SK-N-SH (cell line): ENCODE data around the gene PYDC1. TPM values are rescaled to one million over a fixed set of nuclear protein-coding genes. Genes with fewer than 3 reads are reported as not detected.

Experiments used
- CTCF ChIA-PET: fragments of 300-600, 350-600 bp; formaldehyde crosslinking; extraction: SDS; loops from one replicate; lab custom pipeline; 2021; lab: Yijun Ruan, JAX
- POLR2A ChIA-PET: fragments of 350-600 bp; sonication (Branson Sonifier 250); formaldehyde crosslinking; extraction: SDS; loops from one replicate; lab custom pipeline; 2020; ENCODE audit warnings: antibody characterized with exemption, inconsistent platforms; lab: Yijun Ruan, JAX
- DNase-seq: peaks from one replicate; pipeline ENCODE4 v3.0.0; 2012
- H2AFZ ChIP-seq: fragments of 200-600 bp; sonication (generic); 2 replicates; pipeline ENCODE4 v1.8.1; 2016; ENCODE audit warnings: antibody characterized with exemption, mild to moderate bottlenecking, low read depth
- H3F3A ChIP-seq: fragments of 200-600 bp; sonication (generic); replicated peaks from 2 replicates; pipeline ENCODE3; 2016; ENCODE audit warnings: antibody characterized with exemption, mild to moderate bottlenecking; ENCODE audit not compliant: insufficient read depth
- H3K27ac ChIP-seq, 2 experiments: fragments of 200-500 bp in 1 of 2; fragments of 200-600 bp in 1 of 2; sonication (Bioruptor generic) in 1 of 2; sonication (generic), shearing (Covaris generic) in 1 of 2; 2 replicates each; pipeline versions ENCODE4 v1.5.1 to v1.6.1; 2014 to 2016; ENCODE audit warnings: low read depth in 2 of 2, inconsistent platforms in 1 of 2, low read length in 1 of 2, mild to moderate bottlenecking in 1 of 2, mixed read lengths in 1 of 2
- H3K27me3 ChIP-seq: fragments of 200-600 bp; sonication (generic), shearing (Covaris generic); 2 replicates; pipeline ENCODE4 v1.6.1; 2016; ENCODE audit warnings: mixed run types; ENCODE audit not compliant: insufficient read depth
- H3K36me3 ChIP-seq, 2 experiments: fragments of 200-500 bp in 1 of 2; fragments of 200-600 bp in 1 of 2; sonication (Bioruptor generic) in 1 of 2; sonication (generic) in 1 of 2; replicated peaks in 1 of 2; 2 replicates each; pipeline versions ENCODE3 to v1.5.1; 2014 to 2016; ENCODE audit warnings: low read length in 1 of 2, mild to moderate bottlenecking in 1 of 2; ENCODE audit not compliant: insufficient read depth in 2 of 2, control insufficient read depth in 1 of 2
- H3K4me1 ChIP-seq, 2 experiments: fragments of 200-500 bp in 1 of 2; fragments of 200-600 bp in 1 of 2; sonication (Bioruptor generic) in 1 of 2; sonication (generic), shearing (Covaris generic) in 1 of 2; 2 replicates each; pipeline versions ENCODE4 v1.5.1 to v1.6.1; 2014 to 2016; ENCODE audit warnings: low read depth in 1 of 2, low read length in 1 of 2, mixed run types in 1 of 2; ENCODE audit not compliant: insufficient read depth in 2 of 2, control insufficient read depth in 1 of 2
- H3K4me2 ChIP-seq: fragments of 200-600 bp; sonication (generic), shearing (Covaris generic); 2 replicates; pipeline ENCODE4 v1.6.1; 2017; ENCODE audit warnings: mixed run types
- H3K4me3 ChIP-seq, 2 experiments: fragments of 200-500 bp in 1 of 2; fragments of 200-600 bp in 1 of 2; sonication (Bioruptor generic) in 1 of 2; sonication (generic), shearing (Covaris generic) in 1 of 2; 2 replicates each; pipeline versions ENCODE4 v1.5.1 to v1.8.1; 2014 to 2016; ENCODE audit warnings: low read depth in 2 of 2, inconsistent platforms in 1 of 2, low read length in 1 of 2, mild to moderate bottlenecking in 1 of 2, mixed read lengths in 1 of 2, moderate library complexity in 1 of 2
- H3K79me2 ChIP-seq: fragments of 200-600 bp; sonication (generic); 2 replicates; pipeline ENCODE4 v1.8.1; 2017; ENCODE audit warnings: mild to moderate bottlenecking; ENCODE audit not compliant: insufficient read depth
- H3K9ac ChIP-seq: fragments of 200-600 bp; sonication (generic); 2 replicates; pipeline ENCODE4 v1.6.1; 2017; ENCODE audit warnings: mixed run types
- H3K9me2 ChIP-seq: fragments of 200-600 bp; sonication (generic); 2 replicates; pipeline ENCODE4 v1.6.1; 2017; ENCODE audit warnings: mixed run types
- H3K9me3 ChIP-seq: fragments of 200-600 bp; sonication (generic); 2 replicates; pipeline ENCODE4 v1.6.1; 2017; ENCODE audit warnings: mixed run types, mild to moderate bottlenecking, moderate library complexity
- H4K20me1 ChIP-seq: fragments of 200-600 bp; sonication (generic); 2 replicates; pipeline ENCODE4 v1.6.1; 2017; ENCODE audit warnings: mild to moderate bottlenecking, mixed run types; ENCODE audit not compliant: insufficient read depth
- CHD2 ChIP-seq: fragments of 150-350 bp; IDR thresholded peaks from 2 replicates; pipeline ENCODE4 v1.6.1; 2018; ENCODE audit warnings: low read length; ENCODE audit not compliant: partially characterized antibody
- EP300 ChIP-seq, 2 experiments: IDR thresholded peaks; 2 replicates each; pipeline versions ENCODE4 v1.4.0 to v1.6.1; 2012; ENCODE audit warnings: borderline replicate concordance in 1 of 2, low read depth in 1 of 2, low read length in 1 of 2
- EZH2phosphoT487 ChIP-seq: fragments of 200-600 bp; sonication (generic); IDR thresholded peaks from 2 replicates; pipeline ENCODE4 v1.6.1; 2017; ENCODE audit warnings: low read depth, mixed run types, mild to moderate bottlenecking, antibody characterized with exemption, moderate library complexity, borderline replicate concordance
- FOSL2 ChIP-seq: IDR thresholded peaks from 2 replicates; pipeline ENCODE4 v1.4.0; 2012; ENCODE audit warnings: low read depth, mild to moderate bottlenecking, moderate library complexity, borderline replicate concordance
- FOXJ3 ChIP-seq: sonication (generic); formaldehyde crosslinking; IDR thresholded peaks from 2 replicates; pipeline ENCODE4 v1.5.1; 2020; ENCODE audit warnings: mild to moderate bottlenecking, missing genetic modification reagents
- FOXM1 ChIP-seq: IDR thresholded peaks from 2 replicates; pipeline ENCODE4 v1.4.0; 2012; ENCODE audit warnings: low read depth, mild to moderate bottlenecking
- JUND ChIP-seq: IDR thresholded peaks from 2 replicates; pipeline ENCODE4 v1.4.0; 2012
- MAX ChIP-seq: IDR thresholded peaks from 2 replicates; pipeline ENCODE4 v1.4.0; 2012; ENCODE audit warnings: low read depth
- MXI1 ChIP-seq: IDR thresholded peaks from 2 replicates; pipeline ENCODE4 v1.6.1; 2012; ENCODE audit warnings: mild to moderate bottlenecking, low read depth, low read length, improper control_type of control experiment
- POLR2AphosphoS5 ChIP-seq: IDR thresholded peaks from 2 replicates; pipeline ENCODE4 v1.6.1; 2012; ENCODE audit warnings: low read depth, low read length
- RCOR1 ChIP-seq: fragments of 150-350 bp; IDR thresholded peaks from 2 replicates; pipeline ENCODE4 v1.6.1; 2017; ENCODE audit warnings: antibody characterized with exemption, low read length
- REST ChIP-seq: IDR thresholded peaks from 2 replicates; pipeline ENCODE4 v1.6.1; 2012; ENCODE audit warnings: mild to moderate bottlenecking, low read depth, low read length, moderate library complexity
- RFX5 ChIP-seq: IDR thresholded peaks from 2 replicates; pipeline ENCODE4 v1.6.1; 2012; ENCODE audit warnings: mild to moderate bottlenecking, improper control_type of control experiment, low read length
- SIN3A ChIP-seq: IDR thresholded peaks from 2 replicates; pipeline ENCODE4 v1.6.1; 2012; ENCODE audit warnings: low read depth, mild to moderate bottlenecking, low read length, moderate library complexity, borderline replicate concordance
- TCF12 ChIP-seq: IDR thresholded peaks from 2 replicates; pipeline ENCODE4 v1.4.0; 2012
- TEAD4 ChIP-seq: IDR thresholded peaks from 2 replicates; pipeline ENCODE4 v1.4.0; 2012; ENCODE audit warnings: mild to moderate bottlenecking, borderline replicate concordance; ENCODE audit not compliant: insufficient read depth
- YY1 ChIP-seq: IDR thresholded peaks from 2 replicates; pipeline ENCODE4 v1.4.0; 2012; ENCODE audit warnings: low read depth, mild to moderate bottlenecking
- WGBS: methylation state at CpG from one replicate; pipeline ENCODE4 v1.1.6; 2017; ENCODE audit warnings: low lambda C conversion rate; 5-methylcytosine and 5-hydroxymethylcytosine counted together
- polyA plus RNA-seq, 3 experiments: library from polyadenylated mRNA; depleted of rRNA; stranded (reverse); fragments of >200 nt; gene quantifications; 2 replicates each; pipeline ENCODE4 v1.2.3, GENCODE V29; 2012
- TF ChIP-seq, protein P1 (sequence below): fragments of 200-600 bp; sonication (generic); IDR thresholded peaks from 2 replicates; pipeline ENCODE4 v1.6.1; 2017; ENCODE audit warnings: antibody characterized with exemption, mild to moderate bottlenecking, moderate library complexity
- TF ChIP-seq, protein P2 (sequence below): fragments of 150-350 bp; IDR thresholded peaks from 2 replicates; pipeline ENCODE4 v1.6.1; 2016; ENCODE audit warnings: mild to moderate bottlenecking, low read depth, low read length

Gene PYDC1
- polyA plus RNA-seq, 1 of the 3 experiments (the other 2 are of a cell fraction), result not detected

DNA sequence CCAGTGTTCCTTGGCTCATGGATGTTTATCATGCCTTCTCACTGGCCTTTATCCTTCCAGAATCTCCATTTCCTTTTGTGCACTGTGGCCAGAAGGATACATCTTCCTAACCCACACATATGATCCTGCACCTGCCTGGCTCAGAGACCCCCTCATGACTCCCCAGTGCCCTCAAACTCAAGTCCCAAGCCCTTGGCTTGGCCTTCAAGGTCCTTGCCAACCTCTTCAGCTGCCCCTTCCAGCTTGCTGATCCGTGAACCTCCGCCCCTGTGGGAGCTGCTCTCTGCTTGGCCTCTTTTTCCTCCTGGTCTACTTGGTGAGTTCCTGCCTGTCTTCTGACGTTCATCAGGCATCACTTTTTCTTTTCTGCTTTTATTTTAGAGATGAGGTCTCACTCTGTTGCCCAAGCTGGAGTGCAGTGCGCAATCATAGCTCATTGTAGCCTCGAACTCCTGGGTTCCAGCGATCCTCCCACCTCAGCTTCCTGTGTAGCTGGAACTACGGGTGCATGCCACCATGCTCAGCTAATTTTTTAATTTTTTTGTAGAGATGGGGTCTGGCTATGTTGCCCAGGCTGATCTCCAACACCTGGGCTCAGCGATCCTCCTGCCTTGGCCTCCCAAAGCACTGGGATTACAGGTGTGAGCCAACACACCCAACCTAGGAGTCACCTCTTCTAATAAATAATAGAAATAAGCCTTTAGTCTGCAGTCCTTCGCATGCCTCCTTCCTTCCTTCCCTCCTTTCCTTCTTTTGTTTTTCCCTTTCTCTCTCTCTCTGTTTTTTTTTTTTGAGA, 11.9 kb downstream of the PYDC1 start:
- POLR2A ChIA-PET, result no interaction called here
- no peak for DNase-seq
- H3K4me1 ChIP-seq, result no peaks in the 10 kb centered on the region

DNA sequence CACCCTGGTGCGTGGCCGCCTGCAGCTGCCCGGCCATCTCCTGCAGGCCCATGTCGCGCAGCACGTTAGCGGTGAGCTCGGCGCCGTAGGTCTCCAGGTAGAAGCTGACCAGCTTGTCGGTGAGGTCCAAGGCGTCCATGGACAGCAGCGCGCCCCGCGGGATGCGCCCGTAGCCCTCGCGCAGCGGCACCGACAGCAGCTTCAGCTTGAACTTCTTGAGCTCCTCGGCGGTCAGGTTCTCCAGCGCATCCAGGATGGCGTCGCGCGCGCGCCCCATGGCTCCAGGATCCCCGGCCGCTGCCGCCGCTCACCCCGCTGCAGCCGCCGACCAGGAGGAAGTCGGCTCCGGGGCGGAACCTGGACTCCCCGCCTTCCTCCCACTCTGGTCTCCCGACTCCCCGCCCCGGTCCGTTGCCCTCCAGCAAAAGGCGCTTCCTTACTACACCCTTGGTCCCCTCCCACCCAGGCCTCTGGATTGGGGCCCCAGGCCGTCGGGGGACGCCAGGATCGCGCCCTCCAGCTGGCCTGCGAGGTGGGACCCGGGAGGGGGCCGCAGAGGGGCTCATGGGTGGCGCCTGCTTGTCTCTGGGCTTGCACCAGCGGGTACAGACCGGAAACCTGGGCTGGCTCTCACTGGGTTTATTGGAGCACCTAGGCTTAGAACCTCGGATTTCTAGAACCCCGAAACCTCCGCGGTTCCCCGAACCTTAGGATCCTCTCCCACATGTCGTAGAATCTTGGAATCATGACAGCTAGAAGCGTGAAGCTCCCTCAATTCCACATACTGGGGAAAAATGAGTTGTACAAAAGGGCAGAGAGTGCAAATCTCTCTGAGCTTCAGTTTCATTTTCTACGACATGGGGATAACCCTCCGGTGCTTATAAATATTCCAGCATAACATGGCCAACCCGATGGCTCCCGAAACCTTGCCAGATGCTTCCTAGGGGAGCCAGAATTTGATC, 14.2 kb downstream of the PYDC1 start, which contains the start of gene PYCARD:
TSS of gene PYCARD (minus strand) at position 347 of the 962 bp plus-strand sequence. CDS start at position 277, 70 bp downstream.
- DNase-seq, result peak; percentile 60
- Histone ChIP-seq H3K4me1 (no peaks in the 10 kb centered on the region), H3K27me3 (peaks cover 13% of the 10 kb centered on the region), H2AFZ (no peak within 1 kb of the TSS), H3K36me3 (peaks cover 0 to 5% of the 10 kb centered on the region in 2 experiments), H3K4me2 (0 out of 2 replicates have a peak within 1 kb of the TSS, but pooled peaks have one; percentile 7), H3K9ac (no peak within 1 kb of the TSS), H4K20me1 (peaks cover 28% of the 10 kb centered on the region), H3K9me2 (no peaks in the 10 kb centered on the region), H3K27ac (no peak within 1 kb of the TSS)
- TF ChIP-seq JUND (no peak), MAX (no peak), POLR2AphosphoS5 (no peak), RFX5 (no peak), MXI1 (no peak), RCOR1 (no peak), CHD2 (no peak), YY1 (no peak), TEAD4 (no peak), REST (no peak)
- TF ChIP-seq, protein P1, sequence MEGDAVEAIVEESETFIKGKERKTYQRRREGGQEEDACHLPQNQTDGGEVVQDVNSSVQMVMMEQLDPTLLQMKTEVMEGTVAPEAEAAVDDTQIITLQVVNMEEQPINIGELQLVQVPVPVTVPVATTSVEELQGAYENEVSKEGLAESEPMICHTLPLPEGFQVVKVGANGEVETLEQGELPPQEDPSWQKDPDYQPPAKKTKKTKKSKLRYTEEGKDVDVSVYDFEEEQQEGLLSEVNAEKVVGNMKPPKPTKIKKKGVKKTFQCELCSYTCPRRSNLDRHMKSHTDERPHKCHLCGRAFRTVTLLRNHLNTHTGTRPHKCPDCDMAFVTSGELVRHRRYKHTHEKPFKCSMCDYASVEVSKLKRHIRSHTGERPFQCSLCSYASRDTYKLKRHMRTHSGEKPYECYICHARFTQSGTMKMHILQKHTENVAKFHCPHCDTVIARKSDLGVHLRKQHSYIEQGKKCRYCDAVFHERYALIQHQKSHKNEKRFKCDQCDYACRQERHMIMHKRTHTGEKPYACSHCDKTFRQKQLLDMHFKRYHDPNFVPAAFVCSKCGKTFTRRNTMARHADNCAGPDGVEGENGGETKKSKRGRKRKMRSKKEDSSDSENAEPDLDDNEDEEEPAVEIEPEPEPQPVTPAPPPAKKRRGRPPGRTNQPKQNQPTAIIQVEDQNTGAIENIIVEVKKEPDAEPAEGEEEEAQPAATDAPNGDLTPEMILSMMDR, result no peak
- TF ChIP-seq, protein P2, sequence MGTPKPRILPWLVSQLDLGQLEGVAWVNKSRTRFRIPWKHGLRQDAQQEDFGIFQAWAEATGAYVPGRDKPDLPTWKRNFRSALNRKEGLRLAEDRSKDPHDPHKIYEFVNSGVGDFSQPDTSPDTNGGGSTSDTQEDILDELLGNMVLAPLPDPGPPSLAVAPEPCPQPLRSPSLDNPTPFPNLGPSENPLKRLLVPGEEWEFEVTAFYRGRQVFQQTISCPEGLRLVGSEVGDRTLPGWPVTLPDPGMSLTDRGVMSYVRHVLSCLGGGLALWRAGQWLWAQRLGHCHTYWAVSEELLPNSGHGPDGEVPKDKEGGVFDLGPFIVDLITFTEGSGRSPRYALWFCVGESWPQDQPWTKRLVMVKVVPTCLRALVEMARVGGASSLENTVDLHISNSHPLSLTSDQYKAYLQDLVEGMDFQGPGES, result no peak
- TF ChIP-seq, all 33 proteins: peak for 0
- Histone ChIP-seq H3K4me3 (no peak within 1 kb of the TSS), H3K79me2 (no peaks in the 10 kb centered on the region), H3F3A (peaks cover 28% of the 10 kb centered on the region), H3K9me3 (no peaks in the 10 kb centered on the region)
- 73% methylated on average over 26 of the region's 69 CpGs for WGBS
- CTCF ChIA-PET, result interaction anchor here (0.6 to 2.8 kb wide), 3 partner anchors 11 to 218 kb away, joined by 3 to 8 read pairs (median 4); partner anchors contain the start of genes HSD3B7 and TRIM72
- POLR2A ChIA-PET, result interaction anchor here (0.5 kb wide), 1 partner anchor 19 kb away, joined by 3 read pairs; no protein-coding TSS in a partner anchor

More for the DNA sequence above, 11.9 kb downstream of the PYDC1 start:
- Histone ChIP-seq H3K27ac (no peak overlapping the region), H3K9me3 (no peaks in the 10 kb centered on the region), H3K4me2 (no peak overlapping the region), H3K9ac (no peak overlapping the region), H3K9me2 (no peaks in the 10 kb centered on the region), H4K20me1 (peaks cover 6% of the 10 kb centered on the region), H2AFZ (no peak overlapping the region), H3K27me3 (peaks cover 34% of the 10 kb centered on the region), H3K36me3 (no peaks in the 10 kb centered on the region), H3K79me2 (no peaks in the 10 kb centered on the region), H3K4me3 (no peak overlapping the region), H3F3A (peaks cover 14% of the 10 kb centered on the region)
- WGBS, result 85% methylated on average over 9 of the region's 9 CpGs
- CTCF ChIA-PET, result interaction anchor here (1.7 kb wide), 1 partner anchor 8 kb away, joined by 3 read pairs; the partner anchor contains the start of gene TRIM72
- TF ChIP-seq SIN3A (no peak), FOSL2 (no peak), FOXJ3 (no peak), FOXM1 (no peak), JUND (no peak), TCF12 (no peak), EP300 (IDR thresholded peaks at IDR 0.05; ENCODE audit: borderline replicate concordance in 1 of 2, low read depth in 1 of 2, low read length in 1 of 2) (no peak), EZH2phosphoT487 (no peak), TEAD4 (no peak)
